Spleen (tissue), 7 donors: ENCODE results near the gene GALNT15.

ENCODE experiments used
- CTCF ChIP-seq, 11 experiments: fragments of 200-600 bp in 7 of 11; fragments of 450-650 bp in 4 of 11; sonication (generic) in 4 of 11; IDR thresholded peaks in 8 of 11; conservative IDR thresholded peaks in 3 of 11; 1 replicate in 7 of 11; 2 replicates in 4 of 11; pipeline versions ENCODE4 v1.4.0 to v1.8.0; 2016 to 2021; ENCODE audit warnings: antibody characterized with exemption in 11 of 11, inconsistent platforms in 4 of 11, mild to moderate bottlenecking in 1 of 11
- POLR2A ChIP-seq, 3 donors: fragments of 450-650 bp; IDR thresholded peaks; one replicate each; pipeline ENCODE4 v1.5.1; 2017; ENCODE audit warnings: antibody characterized with exemption in 3 of 3, mild to moderate bottlenecking in 1 of 3
- donor health status: DM: no; HTN: no; CAD: no; lungs with moderate emphysema.
- donor health status: DM: no; HTN: no; CAD: no.
- donor health status: DM: no; HTN: no; CAD: no.

DNA sequence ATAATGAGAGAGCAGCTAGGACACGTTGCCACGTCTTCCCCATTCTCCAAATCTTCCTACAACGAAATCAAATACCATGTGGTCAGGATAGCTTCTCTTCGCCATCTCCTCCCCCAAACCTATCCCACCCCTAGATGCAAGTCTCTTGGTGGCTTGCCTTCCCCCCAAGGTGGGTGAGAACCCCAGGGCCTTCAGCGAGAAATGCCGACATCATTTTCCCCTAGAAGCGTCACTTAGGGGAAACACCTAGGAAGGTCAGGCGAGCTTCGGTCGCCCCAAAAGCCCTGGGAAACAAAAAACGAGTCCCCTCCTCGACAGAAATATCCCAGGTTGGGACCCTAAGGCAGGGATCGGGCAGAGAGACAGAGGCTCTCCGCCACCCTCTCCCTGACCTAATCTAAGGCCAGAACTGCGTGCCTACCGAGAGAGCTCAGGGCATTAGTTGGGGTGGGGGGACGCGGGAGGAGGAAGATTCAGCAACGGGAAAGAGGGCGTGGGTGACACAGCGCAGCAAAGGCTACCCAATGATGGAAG, 89.8 kb downstream of the GALNT15 start:
- peak in 1 of 11 experiments; percentile 37 for TF ChIP-seq CTCF (IDR thresholded peaks at IDR 0.05 in 8 of 11, conservative IDR thresholded peaks at IDR 0.05 in 3 of 11)
- no peak for TF ChIP-seq POLR2A (IDR thresholded peaks at IDR 0.05)
